HG03103 (cell line): ENCODE measurements around the gene FAM120A.

Source experiments
- ATAC-seq: cut with Tn5 transposase; IDR thresholded peaks from one replicate; pipeline ENCODE4 v1.9.1; 2021; ENCODE audit warnings: low read depth; ENCODE audit not compliant: unreplicated experiment

FAM120A gene

GRCh38 chr9:93546356-93546755 is 94.9 kb downstream of the FAM120A start:
- no peak for ATAC-seq

DNA sequence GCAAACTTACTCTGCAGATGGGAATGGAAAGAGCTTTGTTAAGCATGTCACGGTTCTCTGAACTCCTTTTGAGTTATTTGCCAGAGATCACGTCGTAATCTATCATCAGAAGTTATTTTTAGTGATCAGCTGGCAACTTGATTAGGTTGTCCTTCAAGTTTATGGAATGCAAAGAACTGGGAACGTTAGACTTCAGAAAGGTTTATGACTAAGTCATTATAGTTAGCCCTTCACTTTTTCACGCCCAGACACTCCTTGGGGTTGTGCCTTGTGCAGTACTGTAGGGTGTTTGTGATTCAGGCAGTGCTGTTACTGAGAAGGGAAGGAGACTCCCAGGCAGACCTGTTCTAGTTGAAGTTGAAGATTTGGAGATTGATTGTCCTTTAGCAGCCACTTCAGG is 98.1 kb downstream of the FAM120A start:
- no peak for ATAC-seq

DNA sequence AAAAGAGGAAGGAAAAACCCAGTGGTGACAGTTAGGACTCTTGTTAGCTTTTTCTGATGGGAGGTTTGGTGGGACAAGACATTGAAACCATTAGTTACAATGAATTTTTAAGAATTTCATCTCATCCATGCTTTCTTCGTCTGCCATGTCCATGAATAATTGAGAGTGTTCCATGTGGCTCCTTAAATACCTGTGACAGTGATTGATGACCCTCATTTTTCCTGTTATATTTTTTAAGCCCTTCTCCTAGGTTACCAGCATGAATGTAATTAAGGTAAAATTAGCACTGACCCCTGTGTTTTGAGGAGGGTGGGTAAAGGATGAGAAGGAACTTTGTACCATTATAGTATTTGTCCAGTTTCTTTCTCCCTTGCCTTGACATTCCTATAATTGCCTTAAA is 101.4 kb downstream of the FAM120A start:
- no peak for ATAC-seq

- ATAC-seq = no peak
Measured at GRCh38 chr9:93555370-93555769, 103.9 kb downstream of the FAM120A start.

DNA sequence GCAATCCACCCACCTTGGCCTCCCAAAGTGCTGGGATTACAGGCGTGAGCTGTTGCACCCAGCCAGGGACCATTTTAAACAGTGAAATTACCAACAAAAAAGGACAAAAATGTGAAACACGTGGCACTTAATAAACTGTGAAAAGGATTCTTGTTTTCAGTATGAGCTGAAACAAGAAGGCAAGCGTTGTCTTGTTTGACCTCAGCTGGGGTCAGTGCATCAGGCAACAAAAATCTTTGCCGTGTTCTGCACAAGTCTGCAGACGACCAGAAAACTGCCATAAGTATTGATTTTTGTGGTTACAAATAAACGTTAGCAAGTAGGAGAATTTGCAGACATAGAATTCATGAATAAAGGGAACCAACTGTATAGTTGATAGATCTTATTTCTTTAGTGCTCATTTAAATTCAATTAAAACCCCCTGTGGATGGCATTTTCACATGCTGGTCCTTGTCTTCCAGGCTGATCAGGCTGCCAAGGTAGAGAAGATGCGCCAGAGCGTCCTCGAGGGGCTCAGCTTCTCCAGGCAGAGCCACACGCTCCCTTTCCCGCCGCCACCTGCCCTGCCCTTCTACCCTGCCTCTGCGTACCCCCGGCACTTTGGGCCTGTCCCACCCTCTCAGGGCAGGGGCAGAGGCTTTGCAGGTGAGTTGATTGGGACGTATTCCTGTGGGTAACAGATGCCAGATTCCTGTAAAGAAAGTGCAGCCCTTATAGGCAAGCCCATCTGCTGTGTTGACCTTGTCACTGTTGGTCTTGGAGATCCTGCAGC is 106.1 kb downstream of the FAM120A start:
- ATAC-seq = no peak

DNA sequence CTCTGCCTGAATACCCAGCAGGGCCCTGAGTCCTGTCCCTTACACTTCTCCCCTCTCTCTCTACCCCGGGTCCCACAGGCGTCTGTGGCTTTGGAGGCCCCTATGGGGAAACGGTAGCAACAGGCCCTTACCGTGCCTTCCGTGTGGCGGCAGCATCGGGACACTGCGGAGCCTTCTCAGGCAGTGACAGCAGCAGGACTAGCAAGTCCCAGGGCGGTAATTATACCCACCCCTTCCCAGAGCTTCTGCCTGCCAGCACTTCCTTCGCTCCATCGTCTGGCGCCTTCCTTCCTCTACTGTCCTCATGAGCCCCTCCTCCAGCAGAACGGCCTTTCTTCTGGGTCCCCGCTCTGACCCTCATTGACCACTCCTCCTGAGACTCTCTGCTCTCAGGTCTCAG is 107.0 kb downstream of the FAM120A start:
- no peak for ATAC-seq

GRCh38 chr9:93560991-93561390 is 109.5 kb downstream of the FAM120A start:
- no peak for ATAC-seq

GRCh38 chr9:93562157-93562556 is 110.7 kb downstream of the FAM120A start:
- no peak for ATAC-seq

GRCh38 chr9:93565089-93565488 is 113.6 kb downstream of the FAM120A start:
- no peak for ATAC-seq

DNA sequence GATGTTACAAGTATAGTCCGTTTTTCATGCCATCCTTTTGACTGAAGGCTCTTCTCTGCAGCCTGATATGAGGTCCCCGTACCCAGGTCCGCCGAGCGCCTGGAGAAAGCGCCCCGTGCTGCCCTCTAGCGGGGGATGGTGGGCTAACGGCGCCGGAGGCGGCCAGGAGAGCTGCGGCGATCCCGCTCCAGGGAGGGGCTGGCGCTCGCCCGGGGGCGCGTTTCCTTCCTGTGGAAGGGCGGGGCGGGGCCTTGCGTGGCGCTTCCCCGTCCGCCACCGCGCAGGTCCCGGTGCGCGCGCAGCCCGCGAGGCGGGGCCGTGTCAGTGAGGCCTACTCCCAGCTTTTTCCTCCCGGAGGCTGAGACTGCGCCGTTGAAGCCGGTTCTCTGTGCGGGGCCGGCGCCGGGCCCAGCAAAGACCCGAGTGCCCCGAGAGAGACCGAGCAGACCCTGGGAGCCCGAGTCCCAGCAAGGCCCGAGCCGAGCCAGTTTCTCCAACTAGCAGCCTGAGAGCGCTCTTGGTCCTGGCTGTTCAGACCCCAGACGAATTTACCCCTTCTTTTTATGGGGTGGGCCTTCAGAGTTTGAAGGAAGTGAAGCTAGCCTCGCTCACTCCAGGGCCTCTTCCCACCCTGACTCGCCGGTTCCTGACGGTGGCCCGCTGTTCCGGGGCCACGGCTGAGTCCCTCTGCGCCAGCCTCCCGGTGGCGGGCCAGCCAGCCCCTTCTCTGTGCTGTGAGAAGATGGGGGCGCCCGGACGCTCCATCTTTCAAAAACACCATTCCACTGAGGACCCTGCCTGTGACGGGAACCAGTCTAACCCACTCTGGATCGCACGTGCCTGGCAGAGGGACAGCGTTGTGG is 115.2 kb downstream of the FAM120A start:
- ATAC-seq = peak; percentile 82

- no peak for ATAC-seq
Measured at GRCh38 chr9:93567271-93567959, 115.9 kb downstream of the FAM120A start.

DNA sequence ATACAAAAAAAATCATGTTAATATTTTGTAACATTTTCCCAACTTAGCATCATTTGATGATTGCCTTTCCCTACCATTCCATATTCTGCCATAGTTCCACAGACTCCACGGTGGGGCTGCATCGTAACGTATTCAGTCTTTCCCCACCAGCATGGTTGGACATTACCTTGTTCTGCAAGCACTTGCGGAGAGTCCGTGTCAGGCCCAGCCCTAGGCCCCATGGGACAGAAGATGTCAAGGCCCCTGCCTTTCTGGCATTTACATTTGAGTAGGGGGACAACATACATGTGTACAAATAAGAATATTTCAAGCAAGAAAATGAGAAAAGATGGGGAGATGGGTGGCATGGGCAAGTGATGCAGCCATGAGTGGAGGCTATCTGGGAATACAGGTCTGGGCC is 116.7 kb downstream of the FAM120A start:
- ATAC-seq = no peak

DNA sequence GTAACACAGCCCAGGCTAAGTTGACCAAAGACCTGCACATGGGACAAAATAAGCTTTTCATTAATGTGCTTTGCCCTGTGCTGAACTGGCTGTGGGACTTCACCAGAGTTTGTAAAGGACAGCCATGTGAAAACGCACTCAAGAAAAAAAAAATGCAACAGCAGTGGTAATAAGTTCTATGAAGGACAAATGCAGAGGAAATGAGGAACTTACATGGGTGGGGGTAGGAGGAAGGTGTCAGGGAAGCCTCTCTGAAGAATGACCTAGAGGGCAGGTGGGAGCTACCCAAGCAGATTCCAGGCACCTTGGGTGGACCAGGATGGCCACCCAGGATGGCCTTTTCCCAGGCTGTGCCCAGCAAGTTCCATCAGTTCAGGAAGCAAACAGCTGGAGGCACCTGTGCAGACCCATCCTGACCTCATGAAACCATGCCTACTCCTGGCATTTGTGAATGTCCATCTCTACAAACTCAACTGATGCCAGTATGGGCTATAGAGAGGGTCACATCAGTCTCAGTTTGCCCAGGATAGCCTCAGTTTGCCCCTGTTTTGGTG is 118.2 kb downstream of the FAM120A start:
- ATAC-seq = no peak

DNA sequence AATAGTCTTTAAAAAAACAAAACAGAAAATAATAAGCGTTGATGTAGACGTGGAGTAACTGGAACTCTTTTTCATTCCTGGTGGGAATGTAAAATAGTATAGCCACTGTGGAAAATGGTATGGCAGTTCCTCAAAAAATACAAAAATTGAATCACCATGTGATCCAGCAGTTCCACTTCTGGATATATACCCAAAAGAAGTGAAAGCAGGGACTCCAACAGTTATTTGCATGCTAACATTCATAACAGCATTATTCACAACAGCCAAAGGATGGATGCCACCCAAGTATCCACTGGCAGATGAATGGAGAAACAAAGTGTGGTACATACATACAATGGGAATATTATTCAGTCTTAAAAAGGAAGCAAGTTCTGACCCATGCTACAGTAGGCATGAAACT is 120.7 kb downstream of the FAM120A start:
- no peak for ATAC-seq

GRCh38 chr9:93572636-93573515 is 121.4 kb downstream of the FAM120A start:
- ATAC-seq = no peak

DNA sequence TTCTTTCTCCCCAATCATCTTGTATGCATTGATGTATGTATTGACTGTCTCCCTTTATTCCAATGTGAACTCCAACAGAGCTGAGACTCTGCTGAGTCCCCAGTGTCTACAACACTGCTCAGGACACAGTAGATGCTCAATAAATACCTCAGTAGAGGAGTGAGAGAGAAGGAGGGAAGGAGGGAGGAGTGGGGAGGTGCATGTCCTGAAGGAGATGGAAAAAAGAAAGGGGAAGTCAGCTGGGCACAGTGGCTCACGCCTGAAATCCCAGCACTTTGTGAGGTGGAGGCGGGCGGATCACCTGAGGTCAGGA is 122.0 kb downstream of the FAM120A start:
- no peak for ATAC-seq

GRCh38 chr9:93574091-93574899 is 122.8 kb downstream of the FAM120A start:
- no peak for ATAC-seq

- ATAC-seq = no peak
Measured at GRCh38 chr9:93574900-93575795, 123.7 kb downstream of the FAM120A start.
